HEK293T (cell line): ENCODE data around the gene PDCD7.
"Not testable (repeated sequence)": the region's sequence is repeated elsewhere in the genome, so short reads cannot be mapped to it uniquely, and the experiment has no call there.

Source experiments
- CTCF ChIA-PET: fragments of 350-600 bp; formaldehyde crosslinking; extraction: SDS; loops from one replicate; lab custom pipeline; 2021; ENCODE audit warnings: antibody characterized with exemption, inconsistent platforms; lab: Yijun Ruan, JAX
- POLR2A ChIA-PET: fragments of 350-600 bp; formaldehyde crosslinking; extraction: SDS; loops from one replicate; lab custom pipeline; 2020; ENCODE audit warnings: antibody characterized with exemption, inconsistent platforms; lab: Yijun Ruan, JAX
- DNase-seq: peaks from one replicate; pipeline ENCODE4 v3.0.0; 2012; ENCODE audit warnings: mixed read lengths; ENCODE audit errors: extremely low spot score
- ARNT ChIP-seq: fragments of 450-650 bp; IDR thresholded peaks from 2 replicates; pipeline ENCODE4 v1.6.1; 2017; ENCODE audit warnings: mild to moderate bottlenecking
- BHLHE40 ChIP-seq: fragments of 450-650 bp; IDR thresholded peaks from 2 replicates; pipeline ENCODE4 v1.6.1; 2016; ENCODE audit warnings: mild to moderate bottlenecking, moderate library complexity, borderline replicate concordance
- CTBP1 ChIP-seq: fragments of 450-650 bp; IDR thresholded peaks from 2 replicates; pipeline ENCODE4 v1.6.1; 2016; ENCODE audit warnings: borderline replicate concordance
- ELF4 ChIP-seq: fragments of 450-650 bp; IDR thresholded peaks from 2 replicates; pipeline ENCODE4 v1.6.1; 2017; ENCODE audit warnings: antibody characterized with exemption
- FOXA1 ChIP-seq: fragments of 450-650 bp; IDR thresholded peaks from 2 replicates; pipeline ENCODE4 v1.6.1; 2016; ENCODE audit warnings: mild to moderate bottlenecking
- FOXK2 ChIP-seq: fragments of 450-650 bp; IDR thresholded peaks from 2 replicates; pipeline ENCODE4 v1.6.1; 2016; ENCODE audit warnings: mild to moderate bottlenecking
- FOXM1 ChIP-seq: fragments of 450-650 bp; IDR thresholded peaks from 2 replicates; pipeline ENCODE4 v1.6.1; 2017; ENCODE audit warnings: mild to moderate bottlenecking, borderline replicate concordance
- HDGF ChIP-seq: fragments of 450-650 bp; IDR thresholded peaks from 2 replicates; pipeline ENCODE4 v1.6.1; 2017; ENCODE audit warnings: antibody characterized with exemption, borderline replicate concordance
- L3MBTL2 ChIP-seq: fragments of 450-650 bp; conservative IDR thresholded peaks from 2 replicates; pipeline ENCODE4 v1.6.1; 2016; ENCODE audit warnings: mild to moderate bottlenecking
- LEF1 ChIP-seq: fragments of 450-650 bp; IDR thresholded peaks from 2 replicates; pipeline ENCODE4 v1.6.1; 2017; ENCODE audit warnings: mild to moderate bottlenecking, borderline replicate concordance
- NFRKB ChIP-seq: fragments of 450-650 bp; IDR thresholded peaks from 2 replicates; pipeline ENCODE4 v1.6.1; 2016; ENCODE audit warnings: mild to moderate bottlenecking, moderate library complexity
- SP1 ChIP-seq: fragments of 450-650 bp; IDR thresholded peaks from 2 replicates; pipeline ENCODE4 v1.6.1; 2017
- SUZ12 ChIP-seq: fragments of 450-650 bp; IDR thresholded peaks from 2 replicates; pipeline ENCODE4 v1.6.1; 2016; ENCODE audit warnings: mild to moderate bottlenecking
- TARDBP ChIP-seq: fragments of 450-650 bp; IDR thresholded peaks from 2 replicates; pipeline ENCODE4 v1.6.1; 2016
- ZNF384 ChIP-seq: fragments of 450-650 bp; IDR thresholded peaks from 2 replicates; pipeline ENCODE4 v1.6.1; 2016
- TF ChIP-seq, protein P1 (sequence below): fragments of 450-650 bp; IDR thresholded peaks from 2 replicates; pipeline ENCODE4 v1.6.1; 2016

The PDCD7 gene

DNA sequence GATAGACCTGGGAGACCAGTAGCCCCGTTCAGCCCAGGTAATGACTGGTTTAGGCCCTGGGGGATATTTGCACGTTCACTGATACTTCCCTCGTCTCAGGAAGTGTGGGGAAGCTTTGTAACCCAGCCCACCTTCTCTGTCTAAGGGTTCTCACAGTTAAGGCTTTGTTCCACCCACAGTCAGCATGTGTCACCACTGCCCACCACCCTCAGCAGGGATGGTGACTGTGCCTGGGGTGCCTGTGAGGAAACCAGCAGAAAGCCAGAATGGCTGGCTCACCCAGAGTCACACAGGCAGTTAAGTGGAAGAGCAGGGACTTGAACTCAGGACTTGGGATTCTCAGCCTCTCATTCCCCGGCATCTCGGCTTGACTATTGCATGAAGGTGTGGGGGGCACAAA, 51.9 kb downstream of the PDCD7 start:
- TF ChIP-seq NFRKB: no peak
- no peak for TF ChIP-seq SP1
- no peak for TF ChIP-seq L3MBTL2
- TF ChIP-seq ARNT: no peak
- no peak for TF ChIP-seq CTBP1
- TF ChIP-seq ELF4: no peak
- TF ChIP-seq FOXA1: no peak
- TF ChIP-seq ZNF384: no peak
- TF ChIP-seq, protein P1, sequence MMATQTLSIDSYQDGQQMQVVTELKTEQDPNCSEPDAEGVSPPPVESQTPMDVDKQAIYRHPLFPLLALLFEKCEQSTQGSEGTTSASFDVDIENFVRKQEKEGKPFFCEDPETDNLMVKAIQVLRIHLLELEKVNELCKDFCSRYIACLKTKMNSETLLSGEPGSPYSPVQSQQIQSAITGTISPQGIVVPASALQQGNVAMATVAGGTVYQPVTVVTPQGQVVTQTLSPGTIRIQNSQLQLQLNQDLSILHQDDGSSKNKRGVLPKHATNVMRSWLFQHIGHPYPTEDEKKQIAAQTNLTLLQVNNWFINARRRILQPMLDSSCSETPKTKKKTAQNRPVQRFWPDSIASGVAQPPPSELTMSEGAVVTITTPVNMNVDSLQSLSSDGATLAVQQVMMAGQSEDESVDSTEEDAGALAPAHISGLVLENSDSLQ: no peak
- no peak for TF ChIP-seq TARDBP
- TF ChIP-seq SUZ12: no peak
- no peak for TF ChIP-seq BHLHE40
- TF ChIP-seq HDGF: no peak
- no peak for TF ChIP-seq FOXM1
- no peak for TF ChIP-seq FOXK2
- TF ChIP-seq LEF1: no peak
- ChIA-PET POLR2A (no interaction called here), CTCF (interaction anchor here (2.2 kb wide), 1 partner anchor 28 kb away, joined by 15 read pairs; no protein-coding TSS in a partner anchor)
- DNase-seq: no peak

- no peak for DNase-seq
- CTCF ChIA-PET: no interaction called here
- POLR2A ChIA-PET: no interaction called here
- TF ChIP-seq CTBP1 (no peak), LEF1 (no peak), SUZ12 (no peak)
Observed at GRCh38 chr15:65081270-65081669, 52.3 kb downstream of the PDCD7 start.

DNA sequence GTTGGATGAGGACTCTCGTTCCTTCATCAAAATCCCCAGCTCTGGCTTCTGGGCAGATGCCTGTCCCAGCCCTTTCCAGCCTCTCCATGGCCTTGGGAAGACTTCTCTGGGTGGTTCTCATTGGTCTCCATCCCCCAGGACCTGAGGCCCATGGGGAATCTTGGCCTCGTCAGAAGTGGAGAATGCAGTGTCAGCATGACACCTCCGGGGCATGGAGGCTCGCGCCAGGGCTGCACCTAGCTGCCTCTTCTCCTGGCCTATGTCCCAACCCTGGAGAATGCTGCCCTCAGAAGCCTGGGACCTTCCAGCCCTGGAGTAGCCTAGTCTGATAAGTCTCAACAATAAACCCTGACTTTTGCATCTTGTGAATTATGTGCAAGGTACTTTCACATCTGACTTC, 54.0 kb downstream of the PDCD7 start:
- TF ChIP-seq TARDBP: no peak
- TF ChIP-seq SP1: no peak
- no peak for TF ChIP-seq FOXA1
- no peak for TF ChIP-seq NFRKB
- no peak for TF ChIP-seq BHLHE40
- no peak for TF ChIP-seq HDGF
- no peak for TF ChIP-seq L3MBTL2
- no peak for TF ChIP-seq ARNT
- no peak for TF ChIP-seq FOXM1
- CTCF ChIA-PET: no interaction called here
- no peak for DNase-seq
- POLR2A ChIA-PET: no interaction called here

GRCh38 chr15:65077981-65078352, 55.6 kb downstream of the PDCD7 start:
- TF ChIP-seq SP1 (no peak), FOXK2 (no peak), TARDBP (no peak), ARNT (no peak), LEF1 (no peak), ELF4 (no peak), FOXM1 (no peak), ZNF384 (no peak), HDGF (no peak), NFRKB (no peak), BHLHE40 (no peak)
- TF ChIP-seq, protein P1: no peak
- ChIA-PET POLR2A (no interaction called here), CTCF (no interaction called here)
- DNase-seq: no peak

DNA sequence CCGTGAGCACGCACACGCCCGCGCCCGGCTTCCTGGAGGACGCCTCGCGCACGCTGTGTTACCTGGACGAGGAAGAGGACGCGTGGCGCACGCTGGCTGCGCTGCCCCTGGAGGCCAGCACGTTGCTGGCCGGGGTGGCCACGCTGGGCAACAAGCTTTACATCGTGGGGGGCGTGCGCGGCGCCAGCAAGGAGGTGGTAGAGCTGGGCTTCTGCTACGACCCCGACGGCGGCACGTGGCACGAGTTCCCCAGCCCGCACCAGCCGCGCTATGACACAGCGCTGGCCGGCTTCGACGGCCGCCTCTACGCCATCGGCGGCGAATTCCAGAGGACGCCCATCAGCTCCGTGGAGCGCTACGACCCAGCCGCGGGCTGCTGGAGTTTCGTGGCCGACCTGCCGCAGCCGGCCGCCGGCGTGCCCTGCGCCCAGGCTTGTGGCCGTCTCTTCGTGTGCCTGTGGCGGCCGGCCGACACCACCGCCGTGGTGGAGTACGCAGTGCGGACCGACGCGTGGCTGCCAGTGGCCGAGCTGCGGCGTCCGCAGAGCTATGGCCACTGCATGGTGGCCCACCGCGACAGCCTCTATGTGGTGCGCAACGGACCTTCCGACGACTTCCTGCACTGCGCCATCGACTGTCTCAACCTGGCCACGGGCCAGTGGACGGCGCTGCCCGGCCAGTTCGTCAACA, 56.2 kb downstream of the PDCD7 start:
- TF ChIP-seq TARDBP: no peak
- TF ChIP-seq, protein P1: no peak
- TF ChIP-seq CTBP1: no peak
- TF ChIP-seq L3MBTL2: no peak
- no peak for TF ChIP-seq ARNT
- no peak for TF ChIP-seq NFRKB
- no peak for TF ChIP-seq BHLHE40
- no peak for TF ChIP-seq FOXA1
- TF ChIP-seq ZNF384: no peak
- TF ChIP-seq ELF4: no peak
- DNase-seq: no peak
- CTCF ChIA-PET: no interaction called here
- POLR2A ChIA-PET: no interaction called here

- ChIA-PET CTCF (no interaction called here), POLR2A (no interaction called here)
- TF ChIP-seq ZNF384 (no peak), ELF4 (no peak), BHLHE40 (no peak), NFRKB (no peak), FOXK2 (no peak), TARDBP (no peak), SP1 (no peak), FOXM1 (no peak), HDGF (no peak), L3MBTL2 (no peak)
- TF ChIP-seq, protein P1: no peak
- no peak for DNase-seq
Observed at GRCh38 chr15:65076486-65077290, 56.9 kb downstream of the PDCD7 start, which contains the start of gene KBTBD13. Gene KBTBD13 (plus strand): TSS chr15:65076746. CDS start chr15:65076816, 70 bp downstream.

DNA sequence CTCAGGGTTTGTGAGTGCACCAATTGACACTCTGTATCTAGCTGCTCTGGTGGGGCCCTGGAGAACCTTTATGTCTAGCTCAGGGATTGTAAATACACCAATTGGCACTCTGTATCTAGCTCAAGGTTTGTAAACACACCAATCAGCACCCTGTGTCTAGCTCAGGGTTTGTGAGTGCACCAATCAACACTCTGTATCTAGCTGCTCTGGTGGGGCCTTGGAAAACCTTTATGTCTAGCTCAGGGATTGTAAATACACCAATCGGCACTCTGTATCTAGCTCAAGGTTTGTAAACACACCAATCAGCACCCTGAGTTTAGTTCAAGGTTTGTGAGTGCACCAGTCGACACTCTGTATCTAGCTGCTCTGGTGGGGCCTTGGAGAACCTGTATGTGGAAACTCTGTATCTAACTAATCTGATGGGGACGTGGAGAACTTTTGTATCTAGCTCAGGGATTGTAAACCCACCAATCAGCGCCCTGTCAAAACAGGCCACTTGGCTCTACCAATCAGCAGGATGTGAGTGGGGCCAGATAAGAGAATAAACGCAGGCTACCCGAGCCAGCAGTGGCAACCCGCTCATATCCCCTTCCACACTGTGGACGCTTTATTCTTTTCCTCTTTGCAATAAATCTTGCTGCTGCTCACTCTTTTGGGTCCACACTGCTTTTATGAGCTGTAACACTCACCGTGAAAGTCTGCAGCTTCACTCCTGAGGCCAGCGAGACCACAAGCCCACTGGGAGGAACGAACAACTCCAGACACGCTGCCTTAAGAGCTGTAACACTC, 57.8 kb downstream of the PDCD7 start:
- CTCF ChIA-PET, POLR2A ChIA-PET, DNase-seq: not testable (repeated sequence)

- POLR2A ChIA-PET: not testable (repeated sequence)
- CTCF ChIA-PET: interaction anchor here (1.2 kb wide), 1 partner anchor 27 kb away, joined by 5 read pairs; no protein-coding TSS in a partner anchor
Observed at GRCh38 chr15:65074946-65075345, 58.7 kb downstream of the PDCD7 start.

More at GRCh38 chr15:65074946-65075345, 58.7 kb downstream of the PDCD7 start:
- DNase-seq: not testable (repeated sequence)
